Cardiac septum (tissue), 1 donor: ENCODE results near the gene MRPS25. TPM values are rescaled to one million over a fixed set of nuclear protein-coding genes. Genes with fewer than 3 reads are reported as not detected.

Experiments
- DNase-seq: peaks from one replicate; pipeline ENCODE4 v3.0.0-alpha.2; 2020; ENCODE audit warnings: low spot score
- intact Hi-C: fragments of 100-400 bp; cut with DNase I; formaldehyde crosslinking; loops from one replicate; pipeline ENCODE4 v1.14.0; 2022
- total RNA-seq: library from RNA; stranded (reverse); fragmentation: NEBNext Ultra II Directional; extraction: Animal tissue kit (Norgen Biotek cat#: 25700); gene quantifications from one replicate; pipeline ENCODE4 v1.2.1, GENCODE V29; 2021
- donor health status: DM: no; HTN: no; CAD: no.

MRPS25 gene
- total RNA-seq, 1 donor from 2014 or later: 77.7 TPM

DNA sequence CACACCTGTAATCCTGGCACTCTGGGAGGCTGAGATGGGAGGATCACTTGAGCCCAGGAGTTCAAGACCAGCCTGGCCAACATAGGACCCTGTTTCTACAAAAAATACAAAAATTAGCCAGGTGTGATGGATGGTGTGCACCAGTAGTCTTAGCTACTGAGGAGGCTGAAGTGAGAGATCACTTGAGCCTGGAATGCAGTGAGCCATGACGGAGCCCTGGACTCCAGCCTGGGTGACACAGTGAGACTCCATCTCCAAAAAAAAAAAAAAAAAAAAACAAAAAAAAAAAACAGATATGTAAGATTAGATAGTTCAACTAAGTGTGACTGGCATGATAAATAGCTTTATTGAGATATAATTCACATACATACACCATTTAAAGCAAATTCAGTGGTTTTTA, 24.1 kb upstream of the MRPS25 start:
- no peak for DNase-seq
- intact Hi-C loops: no loop called here

DNA sequence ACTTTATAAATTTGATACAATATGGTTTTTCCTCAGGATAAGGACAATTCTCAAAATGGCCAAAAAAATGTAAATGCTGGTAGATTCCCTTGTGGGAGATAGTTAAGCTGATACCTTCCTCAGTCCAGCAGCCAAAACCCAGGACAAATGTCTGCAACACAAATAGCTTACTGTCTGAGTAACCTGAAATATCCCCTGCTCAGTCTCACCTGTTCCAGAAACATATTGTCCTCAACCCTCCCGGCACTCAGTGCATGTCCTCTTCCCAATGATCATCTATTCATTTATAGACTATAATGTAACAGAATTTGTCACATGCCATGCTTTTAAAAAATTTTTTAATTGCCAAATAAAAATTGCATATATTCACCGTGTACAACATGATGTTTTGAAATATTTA, 21.6 kb upstream of the MRPS25 start:
- no peak for DNase-seq
- intact Hi-C loops: no loop called here

DNA sequence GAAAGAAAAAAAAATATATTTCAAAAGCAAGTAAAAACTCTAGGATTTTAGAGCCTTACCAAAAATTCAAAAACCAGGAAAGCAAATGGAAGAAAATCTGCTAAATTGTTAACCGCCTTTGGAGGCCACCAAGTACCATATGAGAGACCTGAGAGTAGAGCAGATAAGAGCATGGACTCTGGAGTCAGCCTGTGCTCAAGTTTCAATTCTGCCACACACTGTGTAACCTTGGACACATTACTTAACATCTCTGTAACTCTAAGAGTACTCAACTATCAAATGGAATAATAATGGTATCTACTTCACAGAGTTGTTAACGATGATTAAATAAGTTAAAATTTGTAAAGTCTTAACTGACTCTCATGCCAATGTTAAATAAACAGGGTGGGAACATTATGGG, 21.1 kb upstream of the MRPS25 start:
- DNase-seq: no peak
- intact Hi-C loops: no loop called here

- no peak for DNase-seq
- intact Hi-C loops: no loop called here
Observed at GRCh38 chr3:15083252-15083651, 18.1 kb upstream of the MRPS25 start.

GRCh38 chr3:15081960-15082664, 17.0 kb upstream of the MRPS25 start:
- no peak for DNase-seq
- intact Hi-C loops: no loop called here

DNA sequence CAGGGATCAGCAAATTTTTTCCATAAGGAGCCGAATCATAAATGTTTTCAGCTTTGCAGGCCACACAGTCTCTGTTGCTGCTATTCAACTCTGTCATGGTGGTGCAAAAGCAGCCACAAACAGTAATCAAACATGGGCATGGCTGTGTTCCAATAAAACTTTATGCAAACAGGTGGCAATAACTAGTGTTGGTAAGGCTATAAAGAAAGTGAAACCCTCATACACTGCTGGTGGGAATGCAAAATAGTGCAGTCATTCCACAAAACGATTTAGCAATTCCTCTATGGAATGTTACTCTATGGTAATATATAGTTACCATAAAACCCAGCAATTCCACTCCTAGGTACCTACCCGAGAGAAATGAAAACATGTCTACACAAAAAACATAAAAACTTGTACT, 14.0 kb upstream of the MRPS25 start:
- intact Hi-C loops: no loop called here
- DNase-seq: no peak

DNA sequence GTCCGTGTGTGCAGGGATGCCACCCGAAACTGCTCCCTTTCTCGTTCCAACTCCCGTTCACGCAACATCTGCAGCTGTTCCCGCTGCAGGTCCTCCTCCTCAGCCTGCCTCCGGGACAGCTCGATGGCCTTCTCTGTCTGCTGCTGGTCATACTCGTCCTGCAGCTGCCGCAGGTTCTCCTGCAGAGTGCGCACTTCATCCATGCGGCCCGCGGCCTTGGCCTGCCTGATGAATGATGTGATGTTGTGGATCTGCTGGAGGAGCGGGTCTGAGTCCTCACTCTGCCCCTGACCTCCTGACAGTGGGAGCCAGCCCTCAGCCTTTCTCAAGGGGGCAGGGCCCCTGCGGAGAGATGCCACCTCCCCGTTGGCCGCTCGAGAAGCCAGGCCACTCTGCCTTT, 9.4 kb upstream of the MRPS25 start:
- intact Hi-C loops: no loop called here
- no peak for DNase-seq

DNA sequence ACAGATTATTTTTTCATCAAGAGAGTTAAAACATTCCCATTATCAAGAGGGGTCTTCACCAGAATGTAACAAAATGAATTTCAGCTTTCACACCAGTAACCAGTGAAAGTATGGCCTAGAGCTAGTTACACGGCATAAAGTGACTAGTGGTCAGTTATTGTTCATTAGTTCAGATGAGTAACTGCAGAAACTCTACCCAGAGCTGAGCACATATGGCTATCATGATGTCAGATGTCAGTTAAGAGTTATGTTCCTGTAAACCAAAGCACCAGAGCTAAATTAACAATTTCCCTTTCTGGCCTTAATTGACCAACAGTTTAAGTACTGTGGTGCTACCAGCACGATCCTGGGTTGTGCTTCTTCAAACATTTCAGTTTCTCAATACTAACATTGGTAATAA, 6.6 kb upstream of the MRPS25 start:
- intact Hi-C loops: no loop called here
- no peak for DNase-seq

- no peak for DNase-seq
- intact Hi-C loops: no loop called here
Observed at GRCh38 chr3:15069441-15069840, 4.3 kb upstream of the MRPS25 start.

DNA sequence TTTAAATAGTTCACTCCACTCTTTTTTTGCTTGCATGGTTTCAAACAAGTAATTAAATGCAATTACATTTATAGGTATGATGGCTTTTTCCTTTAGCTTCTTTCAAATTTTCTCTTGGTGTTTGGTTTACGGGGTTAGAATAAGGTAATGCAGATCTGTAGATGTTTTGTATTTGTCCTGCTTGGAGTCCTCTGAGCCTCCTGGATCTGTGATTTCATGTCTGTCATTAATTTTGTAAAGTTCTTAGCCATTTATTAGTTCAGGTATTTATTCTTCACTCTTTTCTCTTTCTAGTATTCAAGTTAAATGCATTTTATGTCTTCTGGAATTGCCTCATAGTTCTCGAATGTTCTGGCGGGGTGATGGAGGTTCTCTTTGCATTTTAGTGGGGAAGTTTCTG, 1.4 kb upstream of the MRPS25 start:
- intact Hi-C loops: no loop called here
- DNase-seq: no peak

DNA sequence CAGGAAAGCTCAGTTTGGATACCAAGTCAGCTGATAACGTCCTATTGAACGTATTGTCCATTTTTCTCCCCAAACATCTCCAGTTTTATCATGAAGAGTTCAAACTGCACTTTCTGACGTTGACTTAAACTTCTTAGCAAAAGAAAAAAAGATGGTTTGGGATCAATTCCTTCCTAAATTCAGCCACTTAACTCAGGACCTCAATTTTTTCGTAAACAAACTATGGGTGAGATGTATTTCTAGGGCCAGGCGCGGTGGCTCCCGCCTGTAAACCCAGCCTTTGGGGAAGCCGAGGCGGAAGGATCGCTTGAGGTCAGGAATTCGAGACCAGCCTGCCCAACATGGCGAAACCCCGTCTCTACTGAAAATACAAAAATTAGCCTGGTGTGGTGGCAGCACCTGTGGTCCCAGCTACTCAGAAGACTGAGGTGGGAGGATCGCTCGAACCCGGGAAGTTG, 464 bp upstream of the MRPS25 start:
- intact Hi-C loops: loop anchor here (1.0 to 2.0 kb wide), 2 partner anchors 34 to 119 kb away; partner anchors contain the start of genes NR2C2 and RBSN
- DNase-seq: no peak

DNA sequence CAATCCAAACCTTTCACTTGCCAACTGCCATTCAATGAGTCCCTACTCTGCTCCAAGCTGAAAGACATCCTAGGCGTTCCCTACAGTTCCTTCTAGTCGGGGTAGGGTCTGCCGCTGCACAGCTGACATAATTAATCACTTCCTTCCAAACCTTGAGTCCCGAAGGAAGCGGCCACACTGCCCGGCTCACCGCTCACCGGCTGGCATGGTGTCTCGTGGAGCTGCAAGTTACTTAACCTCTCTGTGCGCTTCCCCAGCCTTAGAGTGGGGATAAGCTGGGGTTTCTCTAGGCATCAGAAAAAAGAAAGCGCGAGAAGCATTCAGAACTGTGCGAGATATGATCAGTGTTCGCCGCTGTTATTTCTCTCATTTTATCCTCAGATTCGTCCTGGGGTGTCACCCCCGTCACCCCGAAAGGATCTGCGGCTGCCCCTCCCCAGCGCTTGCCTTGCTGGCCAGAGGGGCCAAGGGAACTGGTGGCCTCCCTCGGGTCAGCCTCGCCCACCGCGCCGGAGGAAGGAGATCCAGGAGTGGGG, 748 bp downstream of the MRPS25 start:
- no peak for DNase-seq
- intact Hi-C loops: loop anchor here (2.0 kb wide), 1 partner anchor 118 kb away; the partner anchor contains the start of gene NR2C2

GRCh38 chr3:15063656-15064286, 1.3 kb downstream of the MRPS25 start:
- intact Hi-C loops: loop anchor here (2.0 kb wide), 1 partner anchor 117 kb away; the partner anchor contains the start of gene NR2C2
- DNase-seq: no peak

DNA sequence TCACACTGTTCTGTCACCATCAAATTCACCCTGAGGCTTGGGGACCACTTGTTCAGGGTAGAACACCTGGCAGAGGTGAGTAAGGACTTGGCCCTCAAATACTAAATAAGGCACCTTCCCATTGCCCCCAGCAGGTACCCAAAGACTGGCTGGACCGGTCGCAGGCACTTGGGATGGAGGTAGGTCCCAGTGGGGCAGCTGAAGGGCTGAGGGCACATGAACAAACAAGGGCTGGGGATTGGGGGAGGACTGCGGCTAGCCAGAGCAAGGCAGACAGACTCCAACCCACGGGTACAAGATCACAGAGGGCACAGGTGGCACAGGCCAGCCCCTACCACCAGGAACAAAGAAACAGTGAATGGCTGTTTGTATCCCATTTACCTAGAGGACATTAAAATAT, 1.9 kb downstream of the MRPS25 start:
- no peak for DNase-seq
- intact Hi-C loops: no loop called here

- no peak for DNase-seq
- intact Hi-C loops: no loop called here
Observed at GRCh38 chr3:15060029-15060428, 5.1 kb downstream of the MRPS25 start.

DNA sequence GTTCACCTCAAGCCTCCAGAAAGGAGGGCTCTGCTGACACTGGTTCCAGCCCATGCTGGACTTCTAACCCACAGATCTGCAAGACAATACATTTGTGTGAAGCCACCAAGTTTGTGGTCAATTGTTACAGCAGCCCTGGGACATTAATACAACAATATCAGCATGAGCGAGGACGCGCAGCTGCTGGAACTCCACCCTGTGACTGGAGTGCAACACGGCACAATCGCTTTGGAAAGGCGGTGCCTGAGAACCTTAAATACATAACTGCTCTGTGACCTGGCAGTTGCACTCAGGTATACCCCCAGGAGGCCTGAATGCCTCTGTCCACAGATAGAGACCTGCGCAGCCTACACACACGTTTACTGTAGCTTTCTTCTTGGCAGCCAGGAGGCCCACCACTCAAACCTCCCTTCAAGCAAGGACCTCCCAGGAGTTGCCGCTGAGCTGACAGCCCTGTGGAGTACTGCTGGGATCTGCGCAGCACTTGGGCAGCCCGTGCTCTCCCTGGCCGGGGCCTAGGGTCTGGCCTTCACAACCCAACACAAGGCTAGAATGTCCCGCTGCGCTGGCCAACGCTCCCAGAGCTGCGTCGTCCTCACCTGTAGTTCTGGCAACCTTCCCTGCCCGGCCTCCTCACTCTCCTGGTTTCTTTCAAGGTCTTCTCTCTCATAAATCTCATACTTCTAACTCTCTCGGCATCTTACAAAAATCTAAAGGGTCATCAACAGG, 8.3 kb downstream of the MRPS25 start:
- intact Hi-C loops: no loop called here

DNA sequence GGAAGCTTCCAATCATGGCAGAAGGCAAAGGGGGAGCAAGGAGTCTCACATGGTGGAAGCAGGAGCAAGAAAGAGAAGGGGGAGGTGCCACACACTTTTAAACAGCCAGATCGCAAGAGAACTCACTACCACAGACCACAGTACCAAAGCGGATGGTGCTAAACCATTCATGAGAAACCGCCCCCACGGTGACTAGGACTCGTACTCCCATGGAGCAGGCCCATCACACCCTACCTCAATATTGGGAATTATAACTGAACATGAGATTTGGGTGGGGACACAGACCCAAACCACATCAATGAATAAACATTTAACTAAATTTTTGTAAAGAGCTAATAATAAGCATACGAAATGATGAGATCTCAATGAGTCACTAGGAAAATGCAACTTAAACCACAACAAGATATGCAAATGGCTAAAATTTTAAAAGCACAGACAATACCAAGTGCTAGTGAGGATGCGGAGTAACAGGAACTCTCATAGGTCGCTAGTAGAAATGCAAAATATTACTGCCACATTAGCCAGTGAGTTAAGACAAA, 10.0 kb downstream of the MRPS25 start:
- DNase-seq: no peak
- intact Hi-C loops: no loop called here

More for the DNA sequence above, 8.3 kb downstream of the MRPS25 start:
- no peak for DNase-seq

DNA sequence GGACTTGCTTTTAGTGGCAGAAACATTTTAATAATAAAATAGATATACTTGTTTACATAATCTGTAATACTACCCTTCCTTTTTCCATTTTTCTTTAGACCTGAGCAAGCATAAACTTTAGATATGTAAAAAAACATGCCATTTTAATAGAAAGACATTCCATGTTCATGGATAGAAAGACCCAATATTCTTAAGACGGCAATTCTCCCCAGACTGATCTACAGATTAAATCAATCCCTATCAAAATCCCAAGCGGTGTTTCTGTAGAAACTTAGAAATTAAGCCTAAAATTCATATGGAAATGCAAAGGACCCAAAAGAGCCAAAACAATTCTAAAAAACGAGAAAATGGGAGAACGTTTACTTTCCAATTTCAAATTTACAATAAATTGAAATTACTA, 11.6 kb downstream of the MRPS25 start:
- no peak for DNase-seq
- intact Hi-C loops: no loop called here

DNA sequence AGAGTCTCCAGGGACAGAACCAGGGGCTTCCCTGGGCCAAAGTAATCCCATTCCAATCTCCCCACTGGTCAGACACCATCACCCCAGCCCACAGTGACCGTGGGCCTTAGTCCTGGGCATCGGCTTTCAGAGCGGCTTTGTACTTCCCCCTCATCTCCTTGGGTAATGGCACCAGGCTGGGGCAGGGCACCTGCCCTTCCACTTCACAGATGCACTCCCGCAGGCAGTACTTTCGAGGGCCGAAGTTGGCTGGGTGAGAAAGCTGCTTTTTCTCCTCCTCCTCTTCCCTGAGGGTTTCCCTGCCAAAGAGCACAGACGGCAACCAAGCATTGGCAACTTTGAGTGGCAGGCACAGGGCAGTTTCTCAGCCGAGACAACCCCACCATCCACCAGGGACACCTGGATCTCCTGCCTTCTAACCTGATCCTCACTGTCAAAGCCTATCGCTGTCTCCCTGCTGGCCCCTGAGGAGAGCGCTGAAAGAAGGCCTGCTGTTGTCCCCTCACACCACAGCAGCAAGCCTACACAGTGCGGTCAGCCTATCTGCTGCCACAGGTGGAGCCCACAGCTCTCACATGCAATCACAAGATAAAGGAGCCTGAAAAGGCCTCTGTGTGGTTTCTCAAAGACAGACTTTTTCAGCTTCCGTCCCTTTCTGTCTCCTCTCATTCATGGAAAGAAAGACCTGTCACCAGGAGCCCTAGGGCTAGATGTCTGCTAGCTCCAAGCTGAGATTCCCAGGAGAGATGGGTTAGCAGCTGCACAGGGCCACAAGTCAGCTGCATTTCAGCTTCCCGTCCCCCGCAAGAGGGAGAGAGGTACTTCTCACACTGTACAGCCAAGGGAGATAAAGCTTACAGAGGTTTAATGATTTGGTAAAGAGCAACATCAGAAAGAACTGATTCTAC, 12.5 kb downstream of the MRPS25 start:
- intact Hi-C loops: no loop called here
- no peak for DNase-seq
